Measurements from ENCODE around the gene VMAC.

- TF ChIP-seq CTCF (optimal IDR thresholded peaks at IDR 0.05 in 1 of 3, IDR thresholded peaks at IDR 0.05 in 1 of 3, conservative IDR thresholded peaks at IDR 0.05 in 1 of 3; ENCODE audit: extremely low read depth in 1 of 3, insufficient read depth in 2 of 3, low read length in 3 of 3) (no peak), EZH2 (IDR thresholded peaks at IDR 0.05; ENCODE audit: low read length) (no peak)
These were observed 54.8 kb downstream of the VMAC start for GRCh38 chr19:5959260-5960004.
